OCI-LY1 (cell line): Measurements from ENCODE around the gene BTBD6.

Experiments
- H2AFZ ChIP-seq: fragments of 200-600 bp; sonication (generic), shearing (Covaris generic); 2 replicates; pipeline ENCODE4 v1.6.0; 2014; ENCODE audit warnings: antibody characterized with exemption, mild to moderate bottlenecking, low read length
- H3F3A ChIP-seq: fragments of 200-600 bp; sonication (generic), shearing (Covaris generic); 2 replicates; pipeline ENCODE4 v1.6.0; 2014; ENCODE audit warnings: mild to moderate bottlenecking, antibody characterized with exemption, low read length, moderate library complexity; ENCODE audit not compliant: insufficient read depth
- H3K27ac ChIP-seq: fragments of 200-600 bp; sonication (generic); 2 replicates; pipeline ENCODE4 v1.5.1; 2014; ENCODE audit warnings: low read length, mixed run types, mild to moderate bottlenecking, low read depth; ENCODE audit not compliant: poor library complexity, severe bottlenecking
- H3K27me3 ChIP-seq: fragments of 200-600 bp; sonication (generic); 2 replicates; pipeline ENCODE4 v1.6.0; 2014; ENCODE audit warnings: antibody characterized with exemption, mild to moderate bottlenecking, low read length, moderate library complexity; ENCODE audit not compliant: insufficient read depth
- H3K36me3 ChIP-seq: fragments of 200-600 bp; sonication (generic); 2 replicates; pipeline ENCODE4 v1.6.1; 2014; ENCODE audit warnings: mild to moderate bottlenecking, antibody characterized with exemption, low read length, moderate library complexity, mixed read lengths; ENCODE audit not compliant: insufficient read depth
- H3K4me1 ChIP-seq: fragments of 200-600 bp; sonication (generic); 2 replicates; pipeline ENCODE4 v1.5.1; 2014; ENCODE audit warnings: mild to moderate bottlenecking, low read length, moderate library complexity; ENCODE audit not compliant: insufficient read depth, severe bottlenecking
- H3K4me2 ChIP-seq: fragments of 200-600 bp; sonication (generic), shearing (Covaris generic); 2 replicates; pipeline ENCODE4 v1.6.1; 2014; ENCODE audit warnings: low read length
- H3K4me3 ChIP-seq: fragments of 200-600 bp; sonication (generic); 2 replicates; pipeline ENCODE4 v1.5.1; 2014; ENCODE audit warnings: low read length, low read depth, mild to moderate bottlenecking, mixed read lengths; ENCODE audit not compliant: poor library complexity, severe bottlenecking
- H3K79me2 ChIP-seq: fragments of 200-600 bp; shearing (Covaris generic); 2 replicates; pipeline ENCODE4 v1.6.1; 2016; ENCODE audit warnings: mixed run types, low read length, mixed read lengths; ENCODE audit not compliant: insufficient read depth
- H3K9ac ChIP-seq: fragments of 200-600 bp; sonication (generic), shearing (Covaris generic); 2 replicates; pipeline ENCODE4 v1.6.1; 2014; ENCODE audit warnings: mild to moderate bottlenecking, low read length, mixed read lengths
- H3K9me2 ChIP-seq: fragments of 200-600 bp; sonication (generic), shearing (Covaris generic); 2 replicates; pipeline ENCODE4 v1.6.1; 2014; ENCODE audit warnings: low read depth, mild to moderate bottlenecking, low read length, mixed read lengths
- H3K9me3 ChIP-seq: fragments of 200-600 bp; shearing (Covaris generic); 2 replicates; pipeline ENCODE4 v1.6.1; 2014; ENCODE audit warnings: low read length, mixed read lengths
- H4K20me1 ChIP-seq: fragments of 200-600 bp; sonication (generic), shearing (Covaris generic); 2 replicates; pipeline ENCODE4 v1.6.0; 2016; ENCODE audit warnings: mild to moderate bottlenecking, low read length; ENCODE audit not compliant: insufficient read depth
- EZH2 ChIP-seq: fragments of 200-600 bp; sonication (generic), shearing (Covaris generic); IDR thresholded peaks from 2 replicates; pipeline ENCODE4 v1.8.0; 2017; ENCODE audit warnings: borderline replicate concordance, mixed run types, mild to moderate bottlenecking, antibody characterized with exemption, low read length, moderate library complexity, mixed read lengths
- TF ChIP-seq, protein P1 (sequence below): fragments of 200-600 bp; sonication (generic), shearing (Covaris generic); IDR thresholded peaks from 2 replicates; pipeline ENCODE4 v1.5.1; 2017; ENCODE audit warnings: mild to moderate bottlenecking, antibody characterized with exemption, low read length, moderate library complexity, mixed read lengths

Gene BTBD6

DNA sequence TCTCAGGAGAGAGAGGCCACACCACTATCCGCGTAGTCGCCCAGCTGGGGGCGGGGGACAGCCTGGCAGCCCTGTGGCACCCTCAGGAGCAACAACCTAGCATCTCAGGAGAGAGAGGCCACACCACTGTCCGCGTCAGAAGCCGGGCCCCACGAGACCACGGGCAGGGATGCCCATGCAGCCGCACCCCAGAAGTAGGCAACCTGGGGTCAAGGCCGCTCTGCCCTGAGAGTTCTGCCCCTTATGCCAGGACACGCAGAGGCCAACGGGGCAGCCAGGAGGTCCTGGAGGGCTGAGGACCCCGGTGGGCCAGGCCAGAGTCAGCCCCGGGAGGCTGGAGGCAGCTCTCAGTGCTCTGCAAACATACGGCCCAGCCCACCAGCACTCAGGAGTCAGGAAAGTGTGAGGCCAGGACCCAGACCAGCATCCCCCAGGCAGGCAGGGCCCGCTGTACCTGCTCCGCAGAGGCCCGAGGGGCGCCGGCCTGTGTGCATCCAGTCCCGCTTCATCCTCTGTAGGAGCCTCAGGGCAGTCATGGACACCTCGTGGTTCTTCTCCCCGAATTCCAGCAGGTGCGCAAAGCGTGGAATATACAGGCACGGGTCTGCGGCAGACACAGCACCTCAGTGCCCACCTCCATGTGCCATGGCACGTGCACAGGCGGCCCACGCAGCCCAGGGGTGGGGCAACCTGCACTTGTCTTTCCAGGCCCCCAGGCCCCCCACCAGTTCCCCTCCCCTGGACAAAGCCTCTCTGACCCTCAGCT is 7.3 kb upstream of the BTBD6 start:
- Histone ChIP-seq H3K27ac (no peak overlapping the region), H3K36me3 (no peaks in the 10 kb centered on the region), H3K79me2 (no peaks in the 10 kb centered on the region), H3K4me1 (no peaks in the 10 kb centered on the region), H3K27me3 (no peaks in the 10 kb centered on the region), H3K4me2 (no peak overlapping the region), H3K9ac (no peak overlapping the region), H3F3A (no peaks in the 10 kb centered on the region), H3K9me2 (no peaks in the 10 kb centered on the region), H3K9me3 (no peaks in the 10 kb centered on the region), H3K4me3 (no peak overlapping the region), H2AFZ (no peak overlapping the region), H4K20me1 (no peaks in the 10 kb centered on the region; the same call in 1 of the 2 replicates)
- TF ChIP-seq, protein P1, sequence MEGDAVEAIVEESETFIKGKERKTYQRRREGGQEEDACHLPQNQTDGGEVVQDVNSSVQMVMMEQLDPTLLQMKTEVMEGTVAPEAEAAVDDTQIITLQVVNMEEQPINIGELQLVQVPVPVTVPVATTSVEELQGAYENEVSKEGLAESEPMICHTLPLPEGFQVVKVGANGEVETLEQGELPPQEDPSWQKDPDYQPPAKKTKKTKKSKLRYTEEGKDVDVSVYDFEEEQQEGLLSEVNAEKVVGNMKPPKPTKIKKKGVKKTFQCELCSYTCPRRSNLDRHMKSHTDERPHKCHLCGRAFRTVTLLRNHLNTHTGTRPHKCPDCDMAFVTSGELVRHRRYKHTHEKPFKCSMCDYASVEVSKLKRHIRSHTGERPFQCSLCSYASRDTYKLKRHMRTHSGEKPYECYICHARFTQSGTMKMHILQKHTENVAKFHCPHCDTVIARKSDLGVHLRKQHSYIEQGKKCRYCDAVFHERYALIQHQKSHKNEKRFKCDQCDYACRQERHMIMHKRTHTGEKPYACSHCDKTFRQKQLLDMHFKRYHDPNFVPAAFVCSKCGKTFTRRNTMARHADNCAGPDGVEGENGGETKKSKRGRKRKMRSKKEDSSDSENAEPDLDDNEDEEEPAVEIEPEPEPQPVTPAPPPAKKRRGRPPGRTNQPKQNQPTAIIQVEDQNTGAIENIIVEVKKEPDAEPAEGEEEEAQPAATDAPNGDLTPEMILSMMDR = no peak
- TF ChIP-seq EZH2 = no peak

DNA sequence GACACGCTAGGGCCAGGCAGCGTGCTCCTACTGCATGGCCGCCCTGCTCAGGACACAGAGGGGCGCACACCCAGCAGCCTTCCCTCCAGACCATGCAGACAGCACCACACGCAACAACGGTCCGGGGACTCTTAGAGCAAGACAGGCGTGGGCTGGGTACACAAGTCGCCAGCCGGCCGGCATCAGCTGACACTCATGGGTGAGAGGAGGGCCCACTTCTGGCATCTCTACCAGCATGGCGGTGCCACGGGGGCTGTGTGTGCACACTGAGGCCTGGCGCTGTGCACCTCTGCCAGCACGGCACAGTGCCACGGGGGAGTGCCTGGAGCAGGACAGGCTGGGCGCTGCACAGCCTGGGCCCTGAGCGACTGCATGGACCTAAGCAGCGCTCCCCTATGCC is 6.7 kb upstream of the BTBD6 start:
- Histone ChIP-seq H2AFZ (no peak overlapping the region), H3K4me2 (no peak overlapping the region), H3K4me1 (no peaks in the 10 kb centered on the region), H3K27ac (no peak overlapping the region), H3F3A (no peaks in the 10 kb centered on the region), H3K9me2 (no peaks in the 10 kb centered on the region), H4K20me1 (no peaks in the 10 kb centered on the region; the same call in 1 of the 2 replicates), H3K27me3 (no peaks in the 10 kb centered on the region), H3K9me3 (no peaks in the 10 kb centered on the region), H3K79me2 (no peaks in the 10 kb centered on the region), H3K4me3 (no peak overlapping the region), H3K36me3 (no peaks in the 10 kb centered on the region), H3K9ac (no peak overlapping the region)
- TF ChIP-seq, protein P1 = no peak
- no peak for TF ChIP-seq EZH2

DNA sequence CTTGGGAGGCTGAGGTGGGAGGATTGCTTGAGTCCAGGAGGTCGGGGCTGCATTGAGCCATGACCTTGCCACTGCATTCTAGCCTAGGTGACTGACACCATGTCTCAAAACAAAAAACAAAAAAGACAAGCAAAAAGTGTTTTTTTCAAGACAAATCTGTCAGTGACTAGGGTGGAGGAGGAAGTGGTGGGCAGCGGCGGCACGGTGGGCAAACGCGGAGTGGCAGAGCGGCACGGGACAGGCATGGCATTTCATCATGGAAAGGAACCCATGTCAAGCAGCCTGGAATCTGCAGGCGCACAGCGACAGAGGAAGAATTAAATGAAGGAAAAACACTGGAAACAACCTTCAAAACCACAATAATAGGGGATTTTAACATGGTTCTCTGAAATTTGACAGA is 4.0 kb upstream of the BTBD6 start:
- no peaks in the 10 kb centered on the region for H3K79me2 ChIP-seq
- H3K27me3 ChIP-seq = no peaks in the 10 kb centered on the region
- no peak overlapping the region for H3K4me3 ChIP-seq
- no peak overlapping the region for H3K27ac ChIP-seq
- no peaks in the 10 kb centered on the region; the same call in 1 of the 2 replicates for H4K20me1 ChIP-seq
- no peak for TF ChIP-seq EZH2
- TF ChIP-seq, protein P1 = no peak
- H3K4me2 ChIP-seq = no peak overlapping the region
- H2AFZ ChIP-seq = no peak overlapping the region
- H3K36me3 ChIP-seq = no peaks in the 10 kb centered on the region
- H3K4me1 ChIP-seq = peaks cover 11% of the 10 kb centered on the region
- H3F3A ChIP-seq = no peaks in the 10 kb centered on the region
- H3K9me2 ChIP-seq = no peaks in the 10 kb centered on the region
- no peak overlapping the region for H3K9ac ChIP-seq
- H3K9me3 ChIP-seq = no peaks in the 10 kb centered on the region
